ENCODE measurements around the gene AHSG. TPM values are rescaled to one million over a fixed set of nuclear protein-coding genes. Genes with fewer than 3 reads are reported as not detected.
"Not testable (repeated sequence)": the region's sequence is repeated elsewhere in the genome, so short reads cannot be mapped to it uniquely, and the experiment has no call there.

Gene AHSG
- total RNA-seq, 1 donor from 2014 or later: 0.52 TPM

DNA sequence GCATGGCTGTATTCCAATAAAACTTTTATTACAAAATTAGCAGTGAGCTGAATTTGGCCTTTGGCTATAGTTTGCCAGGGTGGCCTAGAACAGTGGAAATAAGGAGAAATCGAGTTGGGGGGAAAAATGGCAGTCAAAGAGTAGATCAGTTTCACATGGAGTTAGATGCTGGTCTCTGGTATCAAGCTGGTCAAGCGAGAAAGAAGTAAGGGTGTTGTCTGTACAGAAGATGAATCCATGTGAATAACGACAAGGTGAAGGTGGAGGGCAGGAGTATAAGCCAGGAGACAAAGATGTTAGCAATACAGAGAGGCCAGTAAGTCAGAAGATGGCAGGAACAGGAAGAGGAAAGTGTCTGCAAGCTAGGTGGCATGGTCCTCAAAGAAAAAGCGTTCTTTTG is 11.7 kb downstream of the AHSG start:
- Histone ChIP-seq H3K4me3 (ENCODE audit: low read length in 3 of 3) (no peak overlapping the region), H3K9ac (ENCODE audit: low read depth in 1 of 3, low read length in 3 of 3) (no peak overlapping the region), H3K4me1 (ENCODE audit: control insufficient read depth in 3 of 3, insufficient read depth in 3 of 3, low read length in 3 of 3) (no peaks in the 10 kb centered on the region)

DNA sequence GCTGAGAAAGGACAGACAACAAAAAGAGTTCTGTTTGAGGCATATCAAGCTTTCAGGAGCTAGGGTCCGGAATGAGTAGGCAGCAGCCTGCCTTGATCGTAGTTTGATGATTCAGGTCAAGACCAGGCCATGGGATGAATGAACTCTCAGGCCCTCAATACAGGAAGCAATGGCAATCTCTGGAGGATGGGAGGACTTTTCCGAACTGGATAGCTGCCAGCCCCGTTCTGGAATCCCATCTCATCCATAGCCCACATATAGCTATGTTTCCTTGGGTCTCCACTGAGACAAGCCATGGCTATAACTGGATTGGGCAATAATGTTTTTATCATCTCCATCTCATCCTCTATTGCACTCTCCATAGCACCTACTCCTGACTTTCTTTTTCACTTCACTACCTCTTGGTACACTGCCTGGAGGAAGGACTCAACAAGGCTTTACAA is 12.8 kb downstream of the AHSG start:
- Histone ChIP-seq H3K9ac (ENCODE audit: low read depth in 1 of 3, low read length in 3 of 3) (no peak overlapping the region), H3K27me3 (ENCODE audit: control insufficient read depth in 3 of 3, insufficient read depth in 3 of 3, low read length in 3 of 3) (peaks cover under 1 to 17% (median 2%) of the 10 kb centered on the region in 3 donors), H3K4me1 (ENCODE audit: control insufficient read depth in 3 of 3, insufficient read depth in 3 of 3, low read length in 3 of 3) (no peaks in the 10 kb centered on the region), H3K36me3 (ENCODE audit: control insufficient read depth in 3 of 3, insufficient read depth in 3 of 3, low read length in 3 of 3) (no peaks in the 10 kb centered on the region), H3K9me3 (ENCODE audit: control insufficient read depth in 3 of 3, low read length in 3 of 3) (no peaks in the 10 kb centered on the region), H3K27ac (ENCODE audit: low read depth, low read length) (no peak overlapping the region), H3K4me3 (ENCODE audit: low read length in 3 of 3) (no peak overlapping the region)

More for the DNA sequence above, 11.7 kb downstream of the AHSG start:
- no peaks in the 10 kb centered on the region for H3K36me3 ChIP-seq (ENCODE audit: control insufficient read depth in 3 of 3, insufficient read depth in 3 of 3, low read length in 3 of 3)
- H3K27ac ChIP-seq (ENCODE audit: low read depth, low read length): no peak overlapping the region
- H3K27me3 ChIP-seq (ENCODE audit: control insufficient read depth in 3 of 3, insufficient read depth in 3 of 3, low read length in 3 of 3): peaks cover 5 to 17% (median 10%) of the 10 kb centered on the region in 3 donors
- H3K9me3 ChIP-seq (ENCODE audit: control insufficient read depth in 3 of 3, low read length in 3 of 3): no peaks in the 10 kb centered on the region

- Histone ChIP-seq H3K9ac (ENCODE audit: low read depth in 1 of 3, low read length in 3 of 3) (no peak overlapping the region), H3K27me3 (ENCODE audit: control insufficient read depth in 3 of 3, insufficient read depth in 3 of 3, low read length in 3 of 3) (peaks cover 0 to 13% (median 0%) of the 10 kb centered on the region in 3 donors), H3K4me1 (ENCODE audit: control insufficient read depth in 3 of 3, insufficient read depth in 3 of 3, low read length in 3 of 3) (no peaks in the 10 kb centered on the region), H3K36me3 (ENCODE audit: control insufficient read depth in 3 of 3, insufficient read depth in 3 of 3, low read length in 3 of 3) (no peaks in the 10 kb centered on the region), H3K27ac (ENCODE audit: low read depth, low read length) (no peak overlapping the region), H3K4me3 (ENCODE audit: low read length in 3 of 3) (no peak overlapping the region), H3K9me3 (ENCODE audit: control insufficient read depth in 3 of 3, low read length in 3 of 3) (no peaks in the 10 kb centered on the region)
Observed at GRCh38 chr3:186626254-186626847, 13.5 kb downstream of the AHSG start.

GRCh38 chr3:186627852-186628414 is 15.1 kb downstream of the AHSG start:
- H3K36me3 ChIP-seq (ENCODE audit: control insufficient read depth in 3 of 3, insufficient read depth in 3 of 3, low read length in 3 of 3): no peaks in the 10 kb centered on the region
- no peak overlapping the region for H3K9ac ChIP-seq (ENCODE audit: low read depth in 1 of 3, low read length in 3 of 3)
- H3K27ac ChIP-seq (ENCODE audit: low read depth, low read length): no peak overlapping the region
- peaks cover 0 to 13% (median 0%) of the 10 kb centered on the region in 3 donors for H3K27me3 ChIP-seq (ENCODE audit: control insufficient read depth in 3 of 3, insufficient read depth in 3 of 3, low read length in 3 of 3)
- no peak overlapping the region for H3K4me3 ChIP-seq (ENCODE audit: low read length in 3 of 3)
- no peaks in the 10 kb centered on the region for H3K4me1 ChIP-seq (ENCODE audit: control insufficient read depth in 3 of 3, insufficient read depth in 3 of 3, low read length in 3 of 3)
- no peaks in the 10 kb centered on the region for H3K9me3 ChIP-seq (ENCODE audit: control insufficient read depth in 3 of 3, low read length in 3 of 3)

- H3K36me3 ChIP-seq (ENCODE audit: control insufficient read depth in 3 of 3, insufficient read depth in 3 of 3, low read length in 3 of 3): no peaks in the 10 kb centered on the region
- no peaks in the 10 kb centered on the region for H3K9me3 ChIP-seq (ENCODE audit: control insufficient read depth in 3 of 3, low read length in 3 of 3)
- no peak overlapping the region for H3K27ac ChIP-seq (ENCODE audit: low read depth, low read length)
- H3K27me3 ChIP-seq (ENCODE audit: control insufficient read depth in 3 of 3, insufficient read depth in 3 of 3, low read length in 3 of 3): peaks cover 0 to 13% (median 0%) of the 10 kb centered on the region in 3 donors
- no peak overlapping the region for H3K4me3 ChIP-seq (ENCODE audit: low read length in 3 of 3)
- no peaks in the 10 kb centered on the region for H3K4me1 ChIP-seq (ENCODE audit: control insufficient read depth in 3 of 3, insufficient read depth in 3 of 3, low read length in 3 of 3)
- no peak overlapping the region for H3K9ac ChIP-seq (ENCODE audit: low read depth in 1 of 3, low read length in 3 of 3)
Observed at GRCh38 chr3:186628756-186629155, 15.9 kb downstream of the AHSG start.

DNA sequence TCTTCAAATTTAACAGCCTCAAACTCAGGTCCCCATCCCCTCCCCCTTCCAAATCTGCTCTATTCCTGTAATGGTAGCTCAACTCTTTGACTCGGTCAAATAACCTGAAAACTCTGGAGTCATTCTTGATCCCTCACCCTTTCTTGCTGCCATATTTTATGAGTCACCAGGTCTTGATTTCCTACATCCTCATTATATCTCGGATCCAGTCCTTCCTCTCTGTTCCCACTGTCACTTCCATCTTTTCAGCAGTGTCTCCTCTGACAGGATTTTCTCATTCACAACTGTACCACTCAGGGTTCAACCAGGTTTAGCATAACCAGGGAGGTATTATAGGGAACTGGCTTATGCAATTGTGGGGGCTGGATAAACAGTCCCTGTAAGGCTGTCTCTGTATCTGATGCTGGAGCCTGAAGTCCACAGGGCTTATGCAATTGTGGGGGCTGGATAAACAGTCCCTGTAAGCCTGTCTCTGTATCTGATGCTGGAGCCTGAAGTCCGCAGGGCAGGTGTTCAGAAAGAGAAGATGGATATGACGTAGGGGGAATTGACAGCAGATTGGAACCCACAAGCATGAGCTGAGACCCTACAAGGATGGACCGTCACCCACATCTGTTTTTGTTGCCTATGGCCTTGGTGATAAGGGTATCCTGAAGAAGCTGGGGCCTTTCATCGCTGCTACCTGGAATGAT is 18.2 kb downstream of the AHSG start:
- no peaks in the 10 kb centered on the region for H3K4me1 ChIP-seq (ENCODE audit: control insufficient read depth in 3 of 3, insufficient read depth in 3 of 3, low read length in 3 of 3)
- H3K4me3 ChIP-seq (ENCODE audit: low read length in 3 of 3): no peak overlapping the region
- H3K27ac ChIP-seq (ENCODE audit: low read depth, low read length): no peak overlapping the region
- H3K27me3 ChIP-seq (ENCODE audit: control insufficient read depth in 3 of 3, insufficient read depth in 3 of 3, low read length in 3 of 3): peaks cover 0 to 11% (median 0%) of the 10 kb centered on the region in 3 donors
- no peak overlapping the region for H3K9ac ChIP-seq (ENCODE audit: low read depth in 1 of 3, low read length in 3 of 3)
- no peaks in the 10 kb centered on the region for H3K9me3 ChIP-seq (ENCODE audit: control insufficient read depth in 3 of 3, low read length in 3 of 3)
- no peaks in the 10 kb centered on the region for H3K36me3 ChIP-seq (ENCODE audit: control insufficient read depth in 3 of 3, insufficient read depth in 3 of 3, low read length in 3 of 3)

- H3K9me3 ChIP-seq (ENCODE audit: control insufficient read depth in 3 of 3, low read length in 3 of 3): no peaks in the 10 kb centered on the region
- no peak overlapping the region for H3K4me3 ChIP-seq (ENCODE audit: low read length in 3 of 3)
- H3K27me3 ChIP-seq (ENCODE audit: control insufficient read depth in 3 of 3, insufficient read depth in 3 of 3, low read length in 3 of 3): peaks cover 0 to 8% (median 0%) of the 10 kb centered on the region in 3 donors
- H3K4me1 ChIP-seq (ENCODE audit: control insufficient read depth in 3 of 3, insufficient read depth in 3 of 3, low read length in 3 of 3): no peaks in the 10 kb centered on the region
- H3K36me3 ChIP-seq (ENCODE audit: control insufficient read depth in 3 of 3, insufficient read depth in 3 of 3, low read length in 3 of 3): no peaks in the 10 kb centered on the region
- H3K27ac ChIP-seq (ENCODE audit: low read depth, low read length): no peak overlapping the region
- no peak overlapping the region for H3K9ac ChIP-seq (ENCODE audit: low read depth in 1 of 3, low read length in 3 of 3)
Observed at GRCh38 chr3:186633481-186633880, 20.6 kb downstream of the AHSG start.

DNA sequence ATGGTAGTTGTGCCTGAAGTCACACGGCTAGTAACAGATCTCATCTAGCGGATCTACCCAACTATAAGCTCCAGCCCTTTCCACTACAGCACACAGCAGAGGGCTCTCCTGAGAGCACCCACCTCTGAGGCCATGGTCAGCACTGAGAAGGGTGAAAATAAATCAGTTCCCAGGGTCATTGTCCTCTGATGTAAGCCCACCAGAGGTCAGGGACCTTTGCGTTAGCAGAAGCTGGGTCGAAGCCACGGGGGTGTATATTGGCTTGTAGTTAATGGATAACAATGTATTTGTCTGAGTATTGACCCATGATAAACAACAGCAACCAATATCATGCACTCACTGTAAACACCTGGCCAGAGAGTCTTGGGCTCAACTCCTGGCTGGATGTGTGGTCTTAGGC is 21.3 kb downstream of the AHSG start:
- H3K27ac ChIP-seq (ENCODE audit: low read depth, low read length); H3K9me3 ChIP-seq (ENCODE audit: control insufficient read depth in 3 of 3, low read length in 3 of 3); H3K4me1 ChIP-seq (ENCODE audit: control insufficient read depth in 3 of 3, insufficient read depth in 3 of 3, low read length in 3 of 3); H3K27me3 ChIP-seq (ENCODE audit: control insufficient read depth in 3 of 3, insufficient read depth in 3 of 3, low read length in 3 of 3); H3K36me3 ChIP-seq (ENCODE audit: control insufficient read depth in 3 of 3, insufficient read depth in 3 of 3, low read length in 3 of 3); H3K4me3 ChIP-seq (ENCODE audit: low read length in 3 of 3); H3K9ac ChIP-seq (ENCODE audit: low read depth in 1 of 3, low read length in 3 of 3): not testable (repeated sequence)

DNA sequence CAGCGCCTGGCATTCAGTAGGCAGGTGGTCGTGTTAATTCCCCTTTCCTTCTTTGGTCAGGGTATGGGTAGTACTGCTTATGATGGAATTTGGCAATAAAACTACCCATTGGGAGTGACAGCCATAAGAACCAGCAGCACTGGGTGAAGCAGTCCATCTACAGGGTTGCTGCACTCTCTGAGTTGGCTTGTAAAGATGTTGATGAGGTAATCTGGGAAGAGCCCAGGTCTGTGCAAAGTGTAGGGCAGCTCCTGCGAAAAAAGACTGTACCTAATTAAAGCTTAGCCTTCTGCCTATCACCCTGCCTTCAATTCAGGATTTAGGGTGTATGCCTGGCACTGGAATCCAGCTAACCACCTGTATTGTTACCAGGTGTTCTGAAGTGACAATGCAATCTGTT is 22.7 kb downstream of the AHSG start:
- Histone ChIP-seq H3K9ac (ENCODE audit: low read depth in 1 of 3, low read length in 3 of 3) (no peak overlapping the region), H3K4me3 (ENCODE audit: low read length in 3 of 3) (no peak overlapping the region), H3K36me3 (ENCODE audit: control insufficient read depth in 3 of 3, insufficient read depth in 3 of 3, low read length in 3 of 3) (no peaks in the 10 kb centered on the region), H3K9me3 (ENCODE audit: control insufficient read depth in 3 of 3, low read length in 3 of 3) (no peaks in the 10 kb centered on the region), H3K27me3 (ENCODE audit: control insufficient read depth in 3 of 3, insufficient read depth in 3 of 3, low read length in 3 of 3) (peaks cover 5 to 9% (median 6%) of the 10 kb centered on the region in 3 donors), H3K4me1 (ENCODE audit: control insufficient read depth in 3 of 3, insufficient read depth in 3 of 3, low read length in 3 of 3) (no peaks in the 10 kb centered on the region), H3K27ac (ENCODE audit: low read depth, low read length) (no peak overlapping the region)

DNA sequence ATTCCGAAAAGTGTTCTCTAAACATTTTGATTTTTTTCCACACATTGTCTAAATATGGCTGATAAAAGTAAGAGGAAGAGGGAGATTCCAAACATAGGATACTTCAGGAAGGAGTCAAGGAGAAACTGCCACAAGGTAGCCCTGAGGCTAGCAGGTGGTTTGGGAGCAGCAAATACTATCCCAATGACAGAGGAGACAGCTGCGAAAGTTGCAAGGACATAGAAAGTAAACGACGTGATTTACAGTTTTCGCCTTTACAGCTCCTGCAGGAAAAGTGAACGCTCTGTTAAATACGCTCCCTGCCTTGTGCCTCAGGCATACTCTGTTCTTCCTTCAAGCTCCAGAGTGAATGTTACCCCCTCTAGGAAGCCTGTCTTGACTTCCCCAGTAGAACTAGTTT is 23.7 kb downstream of the AHSG start:
- Histone ChIP-seq H3K27ac (ENCODE audit: low read depth, low read length) (no peak overlapping the region), H3K27me3 (ENCODE audit: control insufficient read depth in 3 of 3, insufficient read depth in 3 of 3, low read length in 3 of 3) (peaks cover 7 to 11% (median 7%) of the 10 kb centered on the region in 3 donors), H3K4me3 (ENCODE audit: low read length in 3 of 3) (no peak overlapping the region), H3K9ac (ENCODE audit: low read depth in 1 of 3, low read length in 3 of 3) (no peak overlapping the region), H3K36me3 (ENCODE audit: control insufficient read depth in 3 of 3, insufficient read depth in 3 of 3, low read length in 3 of 3) (no peaks in the 10 kb centered on the region), H3K4me1 (ENCODE audit: control insufficient read depth in 3 of 3, insufficient read depth in 3 of 3, low read length in 3 of 3) (no peaks in the 10 kb centered on the region), H3K9me3 (ENCODE audit: control insufficient read depth in 3 of 3, low read length in 3 of 3) (no peaks in the 10 kb centered on the region)
